Subcutaneous abdominal adipose tissue (tissue), 5 donors: ENCODE results near the gene HOXD11.
A peak's percentile ranks its signal among the peaks of the same experiment; 100 is the strongest.

ENCODE experiments used
- H3K27ac ChIP-seq: one replicate; pipeline ENCODE4 v1.7.0; 2013; ENCODE audit warnings: low read depth, mild to moderate bottlenecking, inconsistent platforms, low read length, moderate library complexity
- H3K27me3 ChIP-seq, 5 donors: one replicate each; pipeline ENCODE4 v1.7.0; 2013; ENCODE audit warnings: low read length in 5 of 5, inconsistent platforms in 1 of 5; ENCODE audit not compliant: control insufficient read depth in 5 of 5, insufficient read depth in 4 of 5
- H3K36me3 ChIP-seq, 5 donors: one replicate each; pipeline ENCODE4 v1.7.0; 2013; ENCODE audit warnings: low read length in 5 of 5; ENCODE audit not compliant: control insufficient read depth in 5 of 5, insufficient read depth in 5 of 5
- H3K4me1 ChIP-seq, 5 donors: one replicate each; pipeline ENCODE4 v1.7.0; 2013; ENCODE audit warnings: low read length in 5 of 5, mild to moderate bottlenecking in 3 of 5, moderate library complexity in 1 of 5; ENCODE audit not compliant: control insufficient read depth in 5 of 5, insufficient read depth in 5 of 5
- H3K4me3 ChIP-seq, 5 donors: one replicate each; pipeline ENCODE4 v1.7.0; 2013; ENCODE audit warnings: low read length in 5 of 5, low read depth in 1 of 5
- H3K9ac ChIP-seq, 5 donors: one replicate each; pipeline ENCODE4 v1.7.0; 2013; ENCODE audit warnings: low read length in 5 of 5, mild to moderate bottlenecking in 4 of 5, moderate library complexity in 3 of 5
- H3K9me3 ChIP-seq, 5 donors: one replicate each; pipeline ENCODE4 v1.7.0; 2013; ENCODE audit warnings: low read length in 5 of 5; ENCODE audit not compliant: control insufficient read depth in 5 of 5
- donor health status: healthy.
- donor health status: healthy.
- donor health status: healthy.
- donor health status: healthy.
- donor health status: healthy.

The HOXD11 gene

DNA sequence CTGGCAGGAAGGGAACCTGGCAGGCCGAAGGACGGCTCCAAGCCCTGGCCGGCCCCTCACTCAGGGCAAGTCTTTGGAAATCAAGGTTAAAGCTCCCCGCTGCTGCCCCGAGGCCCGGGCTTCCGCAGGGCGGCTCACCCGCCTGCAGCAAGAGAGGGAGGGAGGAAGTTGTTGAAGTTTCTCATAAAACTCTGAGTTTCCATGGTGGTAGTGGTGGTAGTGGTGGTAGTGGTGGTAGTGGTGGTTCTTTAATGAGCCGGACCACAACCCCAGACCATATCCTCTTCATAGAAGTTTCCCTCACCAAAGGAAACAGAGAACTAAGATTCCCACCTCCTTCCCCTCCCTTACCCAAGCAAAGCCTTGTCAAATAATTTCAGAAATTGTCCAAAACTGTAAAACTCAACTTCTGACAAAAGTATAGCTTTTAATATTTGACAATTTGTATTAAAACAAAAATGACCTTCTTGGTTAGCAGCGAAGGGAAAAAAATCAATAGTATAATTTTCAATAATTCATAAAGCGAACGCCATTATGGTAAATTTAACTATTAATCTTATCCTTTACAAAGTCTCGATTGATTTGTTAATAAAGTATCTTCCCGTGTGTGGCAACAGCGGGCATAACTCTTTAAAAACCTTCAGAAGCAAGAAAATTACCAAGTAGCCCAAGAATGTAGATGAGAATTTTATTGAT, 8.0 kb downstream of the HOXD11 start:
- Histone ChIP-seq H3K4me3 (no peak overlapping the region), H3K9ac (no peak overlapping the region), H3K36me3 (no peaks in the 10 kb centered on the region), H3K27ac (no peak overlapping the region), H3K9me3 (no peaks in the 10 kb centered on the region), H3K4me1 (peaks cover 0 to 17% (median 9%) of the 10 kb centered on the region in 5 donors), H3K27me3 (peaks cover 75 to 96% (median 88%) of the 10 kb centered on the region in 5 donors)

DNA sequence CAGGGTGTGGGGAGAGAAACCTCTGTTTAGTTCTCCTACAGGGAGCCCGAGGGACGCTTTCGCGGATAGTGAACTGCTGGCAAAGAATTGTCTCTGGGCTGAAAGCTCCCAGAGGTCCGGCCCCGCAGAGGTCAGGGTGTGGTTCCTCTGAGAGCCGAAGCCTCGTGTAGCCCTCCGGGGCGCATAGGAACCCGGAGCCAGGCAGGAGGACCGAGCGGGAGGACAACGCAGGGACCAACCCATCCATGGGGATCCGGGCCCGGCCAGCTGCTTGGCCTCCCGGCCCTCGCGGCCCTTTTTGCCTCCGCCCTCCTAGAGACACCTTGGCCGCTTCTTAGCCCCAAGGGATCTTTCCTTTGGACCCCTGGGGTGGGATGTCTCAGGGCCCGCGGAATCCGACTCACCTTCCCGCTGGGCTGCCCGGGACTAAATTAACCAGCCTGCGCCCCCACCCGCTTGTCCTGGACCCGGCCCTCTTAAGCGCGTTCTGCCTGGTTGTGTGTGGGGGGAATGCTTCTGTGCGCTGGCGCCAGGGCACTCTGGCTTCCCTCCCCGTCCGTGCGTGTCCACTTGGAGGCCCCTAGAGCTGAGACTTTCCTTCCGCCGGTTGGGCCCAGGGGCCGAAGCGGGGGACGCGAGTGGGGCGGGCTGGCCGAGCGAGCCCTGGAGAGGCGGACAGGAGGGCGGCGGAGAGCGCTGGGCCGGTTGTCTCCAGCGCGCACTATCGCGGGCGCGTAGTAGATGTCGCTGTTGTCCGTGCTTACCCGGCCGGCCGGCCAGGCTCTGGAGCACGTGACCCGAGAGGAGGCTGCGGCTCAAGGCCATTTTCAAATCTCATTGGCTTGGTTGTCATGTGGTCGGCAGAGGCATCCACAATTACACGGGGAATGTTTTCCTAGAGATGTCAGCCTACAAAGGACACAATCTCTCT, 9.1 kb downstream of the HOXD11 start, which contains the start of gene HOXD10:
HOXD10 (plus strand) TSS at position 896 of the 931 bp plus-strand sequence. CDS start 56 bp downstream, outside the sequence.
- Histone ChIP-seq H3K36me3 (no peaks in the 10 kb centered on the region), H3K27ac (no peak within 1 kb of the TSS), H3K4me3 (peak within 1 kb of the TSS in 3 of 5 donors; percentile 32 to 48 (median 45)), H3K9ac (no peak within 1 kb of the TSS), H3K4me1 (peaks cover 0 to 16% (median 9%) of the 10 kb centered on the region in 5 donors), H3K9me3 (no peaks in the 10 kb centered on the region), H3K27me3 (peaks cover 76 to 96% (median 88%) of the 10 kb centered on the region in 5 donors)

DNA sequence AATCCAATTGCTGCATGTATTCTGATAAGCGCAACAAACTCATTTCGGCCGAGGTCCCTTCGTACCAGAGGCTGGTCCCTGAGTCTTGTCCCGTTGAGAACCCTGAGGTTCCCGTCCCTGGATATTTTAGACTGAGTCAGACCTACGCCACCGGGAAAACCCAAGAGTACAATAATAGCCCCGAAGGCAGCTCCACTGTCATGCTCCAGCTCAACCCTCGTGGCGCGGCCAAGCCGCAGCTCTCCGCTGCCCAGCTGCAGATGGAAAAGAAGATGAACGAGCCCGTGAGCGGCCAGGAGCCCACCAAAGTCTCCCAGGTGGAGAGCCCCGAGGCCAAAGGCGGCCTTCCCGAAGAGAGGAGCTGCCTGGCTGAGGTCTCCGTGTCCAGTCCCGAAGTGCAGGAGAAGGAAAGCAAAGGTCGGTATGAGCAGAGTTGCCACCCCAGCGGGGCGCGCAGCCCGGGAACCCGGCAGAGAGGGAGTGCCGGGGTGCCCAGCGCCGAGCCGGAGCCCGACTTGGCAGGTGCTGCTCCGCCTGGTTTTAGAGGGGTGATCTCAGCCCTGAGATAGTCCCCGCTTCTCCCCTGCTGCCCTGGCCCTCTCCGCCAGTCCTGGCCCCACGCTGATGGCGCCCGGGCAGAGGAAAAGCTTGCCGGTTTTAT, 10.2 kb downstream of the HOXD11 start:
- peaks cover 2 to 18% (median 16%) of the 10 kb centered on the region in 5 donors for H3K4me1 ChIP-seq
- no peaks in the 10 kb centered on the region for H3K36me3 ChIP-seq
- peaks cover 73 to 92% (median 79%) of the 10 kb centered on the region in 5 donors for H3K27me3 ChIP-seq
- no peaks in the 10 kb centered on the region for H3K9me3 ChIP-seq
- no peak overlapping the region for H3K4me3 ChIP-seq
- H3K27ac ChIP-seq, result no peak overlapping the region
- H3K9ac ChIP-seq, result no peak overlapping the region

DNA sequence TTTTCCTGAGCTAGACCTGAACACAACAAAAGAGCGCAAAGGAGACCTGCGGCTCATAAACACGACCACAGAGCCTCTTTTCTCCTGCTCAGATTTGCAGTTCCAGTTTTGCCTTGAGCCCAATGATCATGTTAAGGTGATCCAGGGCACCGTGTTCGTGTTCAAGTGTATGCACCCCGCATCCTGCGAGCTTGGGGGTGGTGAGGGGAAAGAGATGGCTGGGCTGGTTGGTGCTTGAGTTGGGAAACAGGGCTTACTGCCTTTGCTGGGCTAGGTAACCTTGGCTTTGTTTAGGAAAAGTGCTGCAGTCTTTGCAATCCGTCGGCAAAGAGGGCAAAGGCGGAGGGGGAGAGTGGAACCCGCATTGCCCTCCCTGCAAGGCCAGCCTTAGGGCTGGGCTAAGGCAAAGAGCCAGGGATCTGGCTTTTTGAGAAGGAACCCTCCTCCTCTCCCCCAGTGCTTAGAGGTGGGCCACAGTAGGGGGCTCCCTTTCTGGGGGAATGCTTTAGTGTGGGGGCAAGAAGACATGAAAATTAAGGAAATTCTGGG, 10.8 kb downstream of the HOXD11 start:
- Histone ChIP-seq H3K4me3 (peak overlapping the region in 1 of 5 donors; percentile 13), H3K4me1 (peaks cover 2 to 24% (median 22%) of the 10 kb centered on the region in 5 donors), H3K27me3 (peaks cover 67 to 89% (median 73%) of the 10 kb centered on the region in 5 donors), H3K27ac (no peak overlapping the region), H3K9ac (no peak overlapping the region), H3K36me3 (no peaks in the 10 kb centered on the region), H3K9me3 (no peaks in the 10 kb centered on the region)

DNA sequence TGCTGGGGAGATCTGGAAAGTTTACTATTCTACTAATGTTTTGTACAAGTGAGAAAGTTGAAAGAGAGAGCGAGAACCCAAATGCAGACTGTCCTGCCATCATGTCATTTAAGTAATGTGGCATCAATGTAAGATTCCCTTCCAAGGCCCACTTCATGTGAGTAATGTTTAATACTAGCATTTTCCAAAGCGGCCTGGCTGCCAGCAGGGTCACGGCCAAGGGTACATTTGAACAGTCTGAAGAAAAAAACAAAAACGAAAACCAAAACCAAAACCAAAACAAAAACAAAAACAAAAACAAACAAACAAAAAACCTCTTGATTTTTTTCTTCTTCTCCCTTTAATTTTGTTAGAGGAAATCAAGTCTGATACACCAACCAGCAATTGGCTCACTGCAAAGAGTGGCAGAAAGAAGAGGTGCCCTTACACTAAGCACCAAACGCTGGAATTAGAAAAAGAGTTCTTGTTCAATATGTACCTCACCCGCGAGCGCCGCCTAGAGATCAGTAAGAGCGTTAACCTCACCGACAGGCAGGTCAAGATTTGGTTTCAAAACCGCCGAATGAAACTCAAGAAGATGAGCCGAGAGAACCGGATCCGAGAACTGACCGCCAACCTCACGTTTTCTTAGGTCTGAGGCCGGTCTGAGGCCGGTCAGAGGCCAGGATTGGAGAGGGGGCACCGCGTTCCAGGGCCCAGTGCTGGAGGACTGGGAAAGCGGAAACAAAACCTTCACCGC, 11.7 kb downstream of the HOXD11 start:
- Histone ChIP-seq H3K9ac (no peak overlapping the region), H3K36me3 (no peaks in the 10 kb centered on the region), H3K4me3 (peak overlapping the region in 1 of 5 donors; percentile 27), H3K9me3 (no peaks in the 10 kb centered on the region), H3K4me1 (peaks cover 2 to 31% (median 29%) of the 10 kb centered on the region in 5 donors), H3K27me3 (peaks cover 67 to 91% (median 70%) of the 10 kb centered on the region in 5 donors), H3K27ac (no peak overlapping the region)

DNA sequence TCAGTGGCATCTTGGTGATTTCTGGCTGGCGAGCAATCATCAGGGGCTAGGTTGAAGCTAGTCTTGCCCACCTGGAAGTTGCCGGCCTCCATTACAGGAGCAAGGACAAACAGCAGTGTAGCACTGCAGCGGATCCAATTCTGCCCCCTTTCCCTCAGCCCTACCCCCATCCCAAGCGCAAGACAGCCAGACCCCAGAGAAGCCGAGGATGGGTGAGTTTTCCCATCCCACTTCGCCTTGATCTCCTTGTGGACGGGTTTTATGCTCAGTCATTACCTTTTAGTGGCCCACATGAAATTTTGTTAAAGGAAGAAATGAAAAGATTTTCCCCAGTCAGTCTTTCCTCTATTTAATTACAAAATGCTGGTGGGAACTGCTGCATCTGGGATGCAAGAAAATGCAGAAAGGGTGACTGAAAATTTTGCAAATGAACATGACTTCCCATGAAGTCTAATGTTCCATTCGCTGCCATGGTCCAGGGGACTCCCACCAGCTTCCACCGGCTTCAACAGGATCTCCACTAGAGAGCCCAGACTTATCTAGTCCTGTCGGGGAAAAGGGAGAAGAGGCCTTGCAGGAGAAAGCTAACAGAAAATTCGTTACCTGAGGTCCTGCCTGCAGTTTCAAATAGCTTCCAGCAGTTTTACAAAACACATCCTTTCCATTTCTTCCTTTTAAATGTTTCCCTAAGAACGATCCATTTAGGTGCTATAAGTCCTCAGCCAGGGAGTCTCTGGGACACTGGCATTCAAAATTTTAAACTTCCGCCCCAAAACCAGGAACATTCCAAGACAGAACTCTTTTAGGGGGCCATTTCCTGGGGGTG, 13.5 kb downstream of the HOXD11 start:
- Histone ChIP-seq H3K27ac (no peak overlapping the region), H3K9me3 (no peaks in the 10 kb centered on the region), H3K9ac (no peak overlapping the region), H3K4me1 (peaks cover 2 to 34% (median 30%) of the 10 kb centered on the region in 5 donors), H3K36me3 (no peaks in the 10 kb centered on the region), H3K4me3 (no peak overlapping the region), H3K27me3 (peaks cover 53 to 88% (median 62%) of the 10 kb centered on the region in 5 donors)

DNA sequence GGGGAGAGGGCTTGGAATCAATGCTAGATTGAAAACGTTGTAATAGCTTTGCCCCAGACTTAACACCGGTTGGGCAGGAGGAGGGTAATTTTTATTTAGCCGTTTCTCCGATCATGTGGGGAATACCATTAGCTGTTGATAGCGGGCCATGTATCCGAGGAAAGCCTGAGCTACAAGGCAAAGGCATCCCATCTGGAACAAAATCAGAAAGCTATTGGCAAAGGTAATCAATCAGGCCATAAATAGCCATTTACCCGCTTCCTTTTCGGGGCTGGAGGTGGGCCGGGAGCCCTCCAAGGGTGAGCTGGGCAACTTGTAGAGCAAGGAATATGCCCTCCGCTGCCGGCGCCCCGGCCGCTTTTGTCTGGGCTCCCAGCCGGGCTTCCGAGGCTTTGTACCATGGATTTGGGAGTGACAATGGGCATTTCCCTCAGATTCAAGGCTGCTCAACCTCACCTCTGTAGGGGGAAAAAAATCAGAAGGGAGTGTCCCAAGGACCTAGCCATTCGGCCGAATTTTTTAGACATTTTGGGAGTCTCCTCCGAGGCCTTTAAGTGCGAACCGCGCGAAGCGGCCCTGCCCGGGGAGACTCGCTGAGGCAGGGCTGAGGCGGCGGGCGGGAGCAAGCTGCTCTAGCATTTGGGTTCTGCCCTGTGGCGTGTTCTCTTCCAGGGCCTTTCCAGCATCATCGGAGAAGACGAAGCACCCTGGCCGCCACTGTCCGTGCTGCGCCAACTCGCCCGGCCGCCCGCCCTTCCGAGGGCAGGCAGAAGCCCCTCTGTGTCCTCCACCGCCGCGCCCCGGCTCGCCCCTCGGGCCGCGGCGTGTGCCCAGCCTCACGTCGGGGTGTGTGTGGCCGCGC, 14.3 kb downstream of the HOXD11 start:
- H3K36me3 ChIP-seq, result no peaks in the 10 kb centered on the region
- H3K27ac ChIP-seq, result no peak overlapping the region
- peak overlapping the region in 3 of 5 donors; percentile 72 to 82 (median 75) for H3K4me3 ChIP-seq
- H3K4me1 ChIP-seq, result peaks cover 2 to 28% (median 24%) of the 10 kb centered on the region in 5 donors
- H3K9ac ChIP-seq, result peak overlapping the region in 1 of 5 donors; percentile 47
- peaks cover 47 to 80% (median 54%) of the 10 kb centered on the region in 5 donors for H3K27me3 ChIP-seq
- H3K9me3 ChIP-seq, result no peaks in the 10 kb centered on the region

DNA sequence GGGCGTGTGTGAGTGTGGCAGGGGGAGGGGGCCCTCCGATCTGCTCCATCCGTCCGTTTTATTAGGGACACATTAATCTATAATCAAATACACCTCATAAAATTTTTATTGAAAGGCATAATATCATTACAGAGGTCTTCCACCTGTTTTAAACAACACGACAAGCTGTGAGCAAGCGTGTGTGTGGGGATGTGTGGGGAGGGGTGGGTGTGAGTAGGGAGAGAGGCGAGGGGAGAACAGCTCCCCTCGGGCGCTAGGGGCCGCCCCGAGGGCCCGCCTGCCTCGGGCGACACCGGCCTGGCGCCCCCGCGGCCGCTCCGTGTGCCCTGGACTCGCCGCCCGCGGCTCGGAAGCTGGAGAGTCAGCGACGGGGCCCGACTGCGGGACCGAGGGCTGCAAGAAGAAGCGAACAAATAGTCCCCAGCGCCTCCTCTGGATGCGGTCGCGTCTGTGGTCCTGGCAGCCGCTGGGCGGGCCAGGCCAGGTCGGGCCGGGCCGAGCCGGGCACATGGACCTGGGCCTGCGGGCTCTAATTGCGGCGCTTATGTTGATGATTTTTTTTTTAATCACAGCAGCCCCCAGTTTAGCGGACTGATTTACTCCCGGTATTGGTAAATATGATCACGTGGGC, 15.1 kb downstream of the HOXD11 start:
- H3K4me3 ChIP-seq, result peak overlapping the region in 4 of 5 donors; percentile 62 to 82 (median 74)
- H3K27ac ChIP-seq, result no peak overlapping the region
- H3K4me1 ChIP-seq, result peaks cover 2 to 26% (median 22%) of the 10 kb centered on the region in 5 donors
- no peaks in the 10 kb centered on the region for H3K9me3 ChIP-seq
- H3K9ac ChIP-seq, result peak overlapping the region in 1 of 5 donors; percentile 47
- H3K36me3 ChIP-seq, result no peaks in the 10 kb centered on the region
- H3K27me3 ChIP-seq, result peaks cover 39 to 72% (median 47%) of the 10 kb centered on the region in 5 donors
